ENCODE results near the gene MC5R. TPM values are rescaled to one million over a fixed set of nuclear protein-coding genes. Genes with fewer than 3 reads are reported as not detected.

The MC5R gene
- total RNA-seq, 1 donor from 2014 or later: not detected

DNA sequence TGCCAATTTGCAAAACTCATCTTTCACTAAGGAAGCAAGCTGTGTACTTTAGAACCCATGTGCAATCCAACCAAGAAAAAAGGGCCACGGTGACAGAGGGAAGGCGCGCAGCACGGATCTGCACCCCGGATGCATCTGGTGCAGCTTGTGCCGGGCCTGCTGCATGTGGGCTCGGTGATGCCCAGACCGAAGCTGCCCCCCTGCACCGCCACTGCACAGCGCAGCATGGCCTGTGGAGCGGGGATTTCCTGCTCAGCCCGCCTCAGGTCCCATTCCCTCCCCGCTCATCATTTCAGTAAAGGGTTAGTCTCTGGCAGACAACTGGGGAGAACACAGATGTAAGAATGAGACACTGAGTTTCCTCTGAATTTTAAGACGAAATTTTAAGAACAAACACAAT lies 48.4 kb downstream of the MC5R start:
- Mint-ChIP-seq H3K4me1 (ENCODE audit: low read depth, unreplicated experiment) (peaks cover 6% of the 10 kb centered on the region), H3K27ac (ENCODE audit: unreplicated experiment) (no peak overlapping the region), H3K4me3 (ENCODE audit: unreplicated experiment) (no peak overlapping the region), H3K9me3 (ENCODE audit: unreplicated experiment) (peaks cover 2% of the 10 kb centered on the region), H3K27me3 (ENCODE audit: unreplicated experiment) (peaks cover 7% of the 10 kb centered on the region), H3K36me3 (ENCODE audit: unreplicated experiment) (no peaks in the 10 kb centered on the region)
- TF ChIP-seq CTCF (IDR thresholded peaks at IDR 0.05; ENCODE audit: partially characterized antibody, unreplicated experiment): no peak
- DNase-seq: no peak

GRCh38 chr18:13872932-13873331 lies 49.0 kb downstream of the MC5R start:
- H3K9me3 Mint-ChIP-seq (ENCODE audit: unreplicated experiment): peaks cover 2% of the 10 kb centered on the region
- H3K27me3 Mint-ChIP-seq (ENCODE audit: unreplicated experiment): peaks cover 9% of the 10 kb centered on the region
- no peak for DNase-seq
- no peak for TF ChIP-seq CTCF (IDR thresholded peaks at IDR 0.05; ENCODE audit: partially characterized antibody, unreplicated experiment)
- peaks cover 6% of the 10 kb centered on the region for H3K4me1 Mint-ChIP-seq (ENCODE audit: low read depth, unreplicated experiment)
- no peaks in the 10 kb centered on the region for H3K36me3 Mint-ChIP-seq (ENCODE audit: unreplicated experiment)
- no peak overlapping the region for H3K27ac Mint-ChIP-seq (ENCODE audit: unreplicated experiment)
- no peak overlapping the region for H3K4me3 Mint-ChIP-seq (ENCODE audit: unreplicated experiment)

DNA sequence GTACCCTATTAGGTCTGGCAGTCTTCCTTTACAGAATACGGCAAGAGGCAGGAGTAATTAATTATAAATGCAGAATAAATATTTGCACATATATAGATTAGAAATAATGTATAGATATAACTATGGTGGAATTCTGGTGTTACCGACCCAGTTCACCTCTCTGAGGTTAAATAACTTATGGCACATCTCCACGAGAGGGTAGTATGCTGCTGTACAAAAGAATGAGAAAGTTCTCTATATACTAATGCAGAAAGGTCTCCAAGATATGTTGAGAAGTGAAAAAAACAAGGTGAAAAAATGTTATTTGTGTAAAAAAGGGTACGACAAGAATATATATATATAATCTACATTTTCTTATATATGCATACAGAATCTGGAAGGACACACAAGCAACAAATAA lies 50.6 kb downstream of the MC5R start:
- Mint-ChIP-seq H3K9me3 (ENCODE audit: unreplicated experiment) (peaks cover 4% of the 10 kb centered on the region), H3K4me3 (ENCODE audit: unreplicated experiment) (no peak overlapping the region), H3K4me1 (ENCODE audit: low read depth, unreplicated experiment) (peaks cover 6% of the 10 kb centered on the region), H3K27me3 (ENCODE audit: unreplicated experiment) (peaks cover 6% of the 10 kb centered on the region), H3K36me3 (ENCODE audit: unreplicated experiment) (no peaks in the 10 kb centered on the region), H3K27ac (ENCODE audit: unreplicated experiment) (no peak overlapping the region)
- no peak for TF ChIP-seq CTCF (IDR thresholded peaks at IDR 0.05; ENCODE audit: partially characterized antibody, unreplicated experiment)
- no peak for DNase-seq

Other genes starting within 250 kb of the MC5R start
- gene FAM210A, start 97.6 kb upstream of the MC5R start, total RNA-seq (ENCODE audit: unreplicated experiment): 7.9 TPM
- gene RNMT, start 97.5 kb upstream of the MC5R start, total RNA-seq (ENCODE audit: unreplicated experiment): 42.8 TPM
- not detected for gene MC2R, start 91.4 kb downstream of the MC5R start, total RNA-seq (ENCODE audit: unreplicated experiment)